Peyer's patch (tissue), 4 donors: ENCODE measurements around the gene SNRPA. TPM values are rescaled to one million over a fixed set of nuclear protein-coding genes. Genes with fewer than 3 reads are reported as not detected.

Source experiments
- DNase-seq, 3 donors: peaks; one replicate each; pipeline ENCODE4 v3.0.0-alpha.2; 2017 to 2019
- H3K27ac ChIP-seq, 4 donors: fragments of 200-600 bp; sonication (generic); one replicate each; pipeline ENCODE4 v1.5.1; 2016 to 2019
- H3K27me3 ChIP-seq, 2 donors: fragments of 200-600 bp; sonication (generic); one replicate each; pipeline ENCODE4 v1.5.1; 2019
- H3K36me3 ChIP-seq, 3 donors: fragments of 200-600 bp; sonication (generic); one replicate each; pipeline ENCODE4 v1.5.1; 2016 to 2019
- H3K4me1 ChIP-seq, 4 donors: fragments of 200-600 bp; sonication (generic); one replicate each; pipeline ENCODE4 v1.5.1; 2016 to 2019
- H3K4me3 ChIP-seq, 4 donors: fragments of 200-600 bp; sonication (generic); 1 replicate in 3 of 4; 2 replicates in 1 of 4; pipeline ENCODE4 v1.5.1; 2016 to 2019; ENCODE audit warnings: mild to moderate bottlenecking in 1 of 4
- H3K9me3 ChIP-seq, 4 donors: fragments of 200-600 bp; sonication (generic); one replicate each; pipeline ENCODE4 v1.5.1; 2016 to 2019; ENCODE audit warnings: mild to moderate bottlenecking in 1 of 4
- CTCF ChIP-seq, 6 experiments: fragments of 450-650 bp in 4 of 6; fragments of 200-600 bp in 2 of 6; sonication (generic) in 1 of 6; IDR thresholded peaks; one replicate each; pipeline ENCODE4 v1.5.1; 2017 to 2019; ENCODE audit warnings: antibody characterized with exemption in 6 of 6, mild to moderate bottlenecking in 3 of 6, moderate library complexity in 1 of 6
- POLR2A ChIP-seq, 2 donors: fragments of 450-650 bp; IDR thresholded peaks; one replicate each; pipeline ENCODE4 v1.5.1; 2017; ENCODE audit warnings: antibody characterized with exemption in 2 of 2, mild to moderate bottlenecking in 2 of 2, moderate library complexity in 2 of 2
- total RNA-seq, 4 donors: library from RNA; depleted of rRNA; stranded (reverse); fragments of >200 nt; gene quantifications; one replicate each; pipeline ENCODE4 v1.1.0, GENCODE V29; 2016

Gene SNRPA
- total RNA-seq, 4 donors from 2014 or later, result 44.5 to 104 (median 72.1) TPM

GRCh38 chr19:40744554-40745401 is 6.2 kb upstream of the SNRPA start:
- H3K36me3 ChIP-seq, result peaks cover 0 to 8% (median 0%) of the 10 kb centered on the region in 3 donors
- H3K27ac ChIP-seq, result no peak overlapping the region
- no peak overlapping the region for H3K4me3 ChIP-seq
- TF ChIP-seq CTCF (IDR thresholded peaks at IDR 0.05), result no peak
- no peak for TF ChIP-seq POLR2A (IDR thresholded peaks at IDR 0.05)
- no peaks in the 10 kb centered on the region for H3K9me3 ChIP-seq
- DNase-seq, result no peak
- peaks cover 0 to 13% (median 2%) of the 10 kb centered on the region in 4 donors for H3K4me1 ChIP-seq
- H3K27me3 ChIP-seq, result no peaks in the 10 kb centered on the region

- Histone ChIP-seq H3K4me1 (peaks cover 0 to 14% (median 3%) of the 10 kb centered on the region in 4 donors), H3K4me3 (no peak overlapping the region), H3K27me3 (no peaks in the 10 kb centered on the region), H3K36me3 (peaks cover 0 to 2% (median 0%) of the 10 kb centered on the region in 3 donors), H3K9me3 (no peaks in the 10 kb centered on the region), H3K27ac (no peak overlapping the region)
- no peak for DNase-seq
- TF ChIP-seq CTCF (IDR thresholded peaks at IDR 0.05) (no peak), POLR2A (IDR thresholded peaks at IDR 0.05) (no peak)
Observed at GRCh38 chr19:40745402-40745780, 5.6 kb upstream of the SNRPA start.

- no peak for DNase-seq
- Histone ChIP-seq H3K9me3 (no peaks in the 10 kb centered on the region), H3K36me3 (no peaks in the 10 kb centered on the region), H3K27me3 (no peaks in the 10 kb centered on the region), H3K27ac (no peak overlapping the region), H3K4me3 (no peak overlapping the region), H3K4me1 (peaks cover 0 to 17% (median 4%) of the 10 kb centered on the region in 4 donors)
- TF ChIP-seq POLR2A (IDR thresholded peaks at IDR 0.05), result no peak
- no peak for TF ChIP-seq CTCF (IDR thresholded peaks at IDR 0.05)
Observed at GRCh38 chr19:40747536-40747935, 3.5 kb upstream of the SNRPA start.

- peaks cover 0 to 40% (median 24%) of the 10 kb centered on the region in 4 donors for H3K4me1 ChIP-seq
- H3K36me3 ChIP-seq, result peaks cover 0 to 2% (median 0%) of the 10 kb centered on the region in 3 donors
- peak within 1 kb of the TSS; percentile 92 to 97 (median 93) for H3K27ac ChIP-seq
- peak; percentile 99 to 100 (median 99) for DNase-seq
- H3K4me3 ChIP-seq, result peak within 1 kb of the TSS; percentile 61 to 79 (median 70)
- no peaks in the 10 kb centered on the region for H3K27me3 ChIP-seq
- no peaks in the 10 kb centered on the region for H3K9me3 ChIP-seq
- TF ChIP-seq POLR2A (IDR thresholded peaks at IDR 0.05), result peak; percentile 41 to 78
- peak in 1 of 6 experiments; percentile 13 for TF ChIP-seq CTCF (IDR thresholded peaks at IDR 0.05)
Observed at GRCh38 chr19:40750058-40750873, 737 bp upstream of the SNRPA start, which contains the start of gene ACTMAP. Gene ACTMAP (minus strand): TSS chr19:40750477. CDS start chr19:40749803, 674 bp downstream.

- Histone ChIP-seq H3K36me3 (peaks cover 0 to 8% (median 0%) of the 10 kb centered on the region in 3 donors), H3K9me3 (no peaks in the 10 kb centered on the region), H3K4me1 (peaks cover 0 to 46% (median 29%) of the 10 kb centered on the region in 4 donors), H3K27me3 (no peaks in the 10 kb centered on the region), H3K27ac (peak overlapping the region; percentile 91 to 97 (median 92)), H3K4me3 (peak overlapping the region; percentile 61 to 79 (median 70))
- no peak for DNase-seq
- TF ChIP-seq POLR2A (IDR thresholded peaks at IDR 0.05) (no peak), CTCF (IDR thresholded peaks at IDR 0.05) (no peak)
Observed at GRCh38 chr19:40752257-40752781, 1.3 kb downstream of the SNRPA start.
